Adrenal gland (tissue), 5 donors: ENCODE measurements around the gene SERPINA1.

Experiments used
- POLR2A ChIP-seq, 2 donors: fragments of 450-650 bp; IDR thresholded peaks; one replicate each; pipeline ENCODE4 v1.6.1; 2017; ENCODE audit warnings: antibody characterized with exemption in 2 of 2, mild to moderate bottlenecking in 2 of 2, moderate library complexity in 1 of 2
- TF ChIP-seq, protein P1 (sequence below), 6 experiments: fragments of 450-650 bp in 4 of 6; fragments of 200-600 bp in 2 of 6; sonication (generic) in 1 of 6; IDR thresholded peaks; 1 replicate in 5 of 6; 2 replicates in 1 of 6; pipeline versions ENCODE4 v1.5.1 to v1.8.0; 2016 to 2021; ENCODE audit warnings: antibody characterized with exemption in 6 of 6, mild to moderate bottlenecking in 2 of 6, moderate library complexity in 1 of 6
- donor health status: DM: no; HTN: no; CAD: no.

DNA sequence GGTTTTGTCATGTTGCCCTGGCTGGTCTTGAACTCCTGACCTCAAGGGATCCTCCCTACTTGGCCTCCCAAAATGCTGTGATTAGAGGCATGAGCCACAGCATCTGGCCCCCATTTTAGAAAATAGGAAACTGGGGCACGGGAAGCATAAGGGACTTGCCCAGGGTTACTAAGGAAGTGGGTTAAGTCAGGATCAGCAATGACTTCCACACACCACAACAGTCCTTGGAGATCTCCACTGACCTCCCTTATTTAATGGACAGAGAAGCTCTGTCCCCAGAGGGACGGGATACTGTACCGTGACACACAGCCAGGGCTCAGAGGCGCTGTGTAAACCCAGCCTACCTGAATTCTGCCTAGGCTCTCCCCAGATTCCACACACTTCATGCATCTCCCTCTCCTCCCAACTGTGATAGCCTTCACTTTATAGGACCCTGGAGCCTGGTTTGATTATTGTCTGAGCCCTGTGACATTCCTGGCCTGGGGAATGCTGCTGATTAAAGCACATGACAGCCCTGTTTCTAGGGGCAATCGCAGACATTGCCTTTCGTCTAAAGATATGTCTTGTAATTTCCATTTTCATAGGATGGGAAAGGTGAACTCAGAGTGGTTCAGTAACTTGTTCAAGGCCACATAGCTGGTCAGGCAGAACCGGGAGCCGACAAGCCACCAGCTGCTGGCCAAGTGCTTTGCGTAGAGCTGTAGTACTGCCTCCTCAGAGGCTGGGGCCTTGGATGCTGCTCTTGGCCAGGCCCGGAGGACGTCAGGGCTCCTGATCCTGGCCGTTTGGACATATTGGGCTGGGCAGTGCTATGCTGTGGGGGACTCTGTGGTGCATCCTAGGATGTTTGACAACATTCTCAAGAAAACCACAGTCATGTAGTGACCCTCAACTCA lies 20.8 kb downstream of the SERPINA1 start:
- TF ChIP-seq, protein P1, sequence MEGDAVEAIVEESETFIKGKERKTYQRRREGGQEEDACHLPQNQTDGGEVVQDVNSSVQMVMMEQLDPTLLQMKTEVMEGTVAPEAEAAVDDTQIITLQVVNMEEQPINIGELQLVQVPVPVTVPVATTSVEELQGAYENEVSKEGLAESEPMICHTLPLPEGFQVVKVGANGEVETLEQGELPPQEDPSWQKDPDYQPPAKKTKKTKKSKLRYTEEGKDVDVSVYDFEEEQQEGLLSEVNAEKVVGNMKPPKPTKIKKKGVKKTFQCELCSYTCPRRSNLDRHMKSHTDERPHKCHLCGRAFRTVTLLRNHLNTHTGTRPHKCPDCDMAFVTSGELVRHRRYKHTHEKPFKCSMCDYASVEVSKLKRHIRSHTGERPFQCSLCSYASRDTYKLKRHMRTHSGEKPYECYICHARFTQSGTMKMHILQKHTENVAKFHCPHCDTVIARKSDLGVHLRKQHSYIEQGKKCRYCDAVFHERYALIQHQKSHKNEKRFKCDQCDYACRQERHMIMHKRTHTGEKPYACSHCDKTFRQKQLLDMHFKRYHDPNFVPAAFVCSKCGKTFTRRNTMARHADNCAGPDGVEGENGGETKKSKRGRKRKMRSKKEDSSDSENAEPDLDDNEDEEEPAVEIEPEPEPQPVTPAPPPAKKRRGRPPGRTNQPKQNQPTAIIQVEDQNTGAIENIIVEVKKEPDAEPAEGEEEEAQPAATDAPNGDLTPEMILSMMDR (IDR thresholded peaks at IDR 0.05), result no peak
- no peak for TF ChIP-seq POLR2A (IDR thresholded peaks at IDR 0.05)
